Testis (tissue), 3 donors: ENCODE measurements around the gene SMIM7. TPM values are rescaled to one million over a fixed set of nuclear protein-coding genes. Genes with fewer than 3 reads are reported as not detected.

Experiments used
- DNase-seq: peaks from one replicate; pipeline ENCODE4 v3.0.0-alpha.2; 2019
- H3K27ac ChIP-seq, 2 donors: fragments of 200-600 bp; sonication (generic); one replicate each; pipeline ENCODE4 v1.5.1; 2019
- H3K27me3 ChIP-seq: fragments of 200-600 bp; sonication (generic); one replicate; pipeline ENCODE4 v1.5.1; 2019
- H3K36me3 ChIP-seq: fragments of 200-600 bp; sonication (generic); one replicate; pipeline ENCODE4 v1.5.1; 2017; ENCODE audit warnings: low read depth; ENCODE audit errors: missing control alignments
- H3K4me1 ChIP-seq: fragments of 200-600 bp; sonication (generic); one replicate; pipeline ENCODE4 v1.5.1; 2019
- H3K4me3 ChIP-seq, 2 donors: fragments of 200-600 bp; sonication (generic); one replicate each; pipeline ENCODE4 v1.5.1; 2017 to 2019
- H3K9me3 ChIP-seq: fragments of 200-600 bp; sonication (generic); one replicate; pipeline ENCODE4 v1.5.1; 2017
- POLR2A ChIP-seq: fragments of 450-650 bp; IDR thresholded peaks from one replicate; pipeline ENCODE4 v1.6.1; 2017; ENCODE audit warnings: antibody characterized with exemption, mild to moderate bottlenecking, moderate library complexity
- WGBS, 2 donors: methylation state at CpG; one replicate each; pipeline ENCODE4 v1.1.5; 2018; 5-methylcytosine and 5-hydroxymethylcytosine counted together
- intact Hi-C: fragments of 100-400 bp; cut with DNase I; formaldehyde crosslinking; loops from one replicate; pipeline ENCODE4 v1.15.1; 2023; ENCODE audit warnings: low total_unique reads
- polyA plus RNA-seq: library from polyadenylated mRNA; stranded (reverse); fragments of 350-450 nt; fragmentation: Illumina TruSeq; extraction: RNeasy Lipid Tissue Mini Kit (QIAGEN cat#74804); gene quantifications from one replicate; pipeline ENCODE4 v1.2.3, GENCODE V29; 2014; ENCODE audit warnings: low read depth, low replicate concordance; ENCODE audit not compliant: insufficient read depth
- total RNA-seq, 2 donors: library from RNA; depleted of rRNA; stranded (reverse); fragments of >200 nt; gene quantifications; one replicate each; pipeline ENCODE4 v1.2.3, GENCODE V29; 2016
- TF ChIP-seq, protein P1 (sequence below), 3 experiments: fragments of 450-650 bp in 2 of 3; fragments of 200-600 bp in 1 of 3; sonication (generic) in 1 of 3; IDR thresholded peaks; one replicate each; pipeline ENCODE4 v1.5.1; 2016 to 2019; ENCODE audit warnings: antibody characterized with exemption in 3 of 3, mild to moderate bottlenecking in 2 of 3, moderate library complexity in 1 of 3

The SMIM7 gene
- total and polyA plus RNA-seq, 3 donors from 2014 or later = 105 to 119 (median 115) TPM

DNA sequence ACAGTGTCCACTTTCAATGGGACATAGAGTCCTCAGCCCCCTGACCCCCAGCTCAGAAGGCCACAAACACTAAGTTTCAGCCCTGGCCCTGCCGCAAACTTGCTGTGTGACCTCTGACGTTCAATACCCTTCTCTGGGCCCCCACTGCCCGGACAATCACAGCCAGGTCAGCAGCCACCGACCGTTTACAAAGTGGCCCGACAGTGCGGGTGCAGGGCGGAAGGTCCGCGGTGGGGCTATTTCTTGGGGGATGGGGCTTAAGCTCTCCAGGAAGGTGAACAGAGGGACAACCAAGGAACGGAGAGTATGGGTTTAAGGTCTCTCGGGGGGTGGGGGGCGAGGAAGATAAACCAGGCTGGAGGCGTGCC, 496 bp downstream of the SMIM7 start:
- Histone ChIP-seq H3K9me3 (no peaks in the 10 kb centered on the region), H3K27me3 (no peaks in the 10 kb centered on the region), H3K27ac (peak overlapping the region; percentile 93 to 96), H3K36me3 (no peaks in the 10 kb centered on the region), H3K4me3 (peak overlapping the region; percentile 81 to 82), H3K4me1 (peaks cover 25% of the 10 kb centered on the region)
- no peak for DNase-seq
- intact Hi-C loops = no loop called here
- 0 to 2% methylated on average over 10 to 14 of the region's 14 CpGs for WGBS, 2 donors
- TF ChIP-seq, protein P1, sequence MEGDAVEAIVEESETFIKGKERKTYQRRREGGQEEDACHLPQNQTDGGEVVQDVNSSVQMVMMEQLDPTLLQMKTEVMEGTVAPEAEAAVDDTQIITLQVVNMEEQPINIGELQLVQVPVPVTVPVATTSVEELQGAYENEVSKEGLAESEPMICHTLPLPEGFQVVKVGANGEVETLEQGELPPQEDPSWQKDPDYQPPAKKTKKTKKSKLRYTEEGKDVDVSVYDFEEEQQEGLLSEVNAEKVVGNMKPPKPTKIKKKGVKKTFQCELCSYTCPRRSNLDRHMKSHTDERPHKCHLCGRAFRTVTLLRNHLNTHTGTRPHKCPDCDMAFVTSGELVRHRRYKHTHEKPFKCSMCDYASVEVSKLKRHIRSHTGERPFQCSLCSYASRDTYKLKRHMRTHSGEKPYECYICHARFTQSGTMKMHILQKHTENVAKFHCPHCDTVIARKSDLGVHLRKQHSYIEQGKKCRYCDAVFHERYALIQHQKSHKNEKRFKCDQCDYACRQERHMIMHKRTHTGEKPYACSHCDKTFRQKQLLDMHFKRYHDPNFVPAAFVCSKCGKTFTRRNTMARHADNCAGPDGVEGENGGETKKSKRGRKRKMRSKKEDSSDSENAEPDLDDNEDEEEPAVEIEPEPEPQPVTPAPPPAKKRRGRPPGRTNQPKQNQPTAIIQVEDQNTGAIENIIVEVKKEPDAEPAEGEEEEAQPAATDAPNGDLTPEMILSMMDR (IDR thresholded peaks at IDR 0.05) = no peak
- TF ChIP-seq POLR2A = no peak

DNA sequence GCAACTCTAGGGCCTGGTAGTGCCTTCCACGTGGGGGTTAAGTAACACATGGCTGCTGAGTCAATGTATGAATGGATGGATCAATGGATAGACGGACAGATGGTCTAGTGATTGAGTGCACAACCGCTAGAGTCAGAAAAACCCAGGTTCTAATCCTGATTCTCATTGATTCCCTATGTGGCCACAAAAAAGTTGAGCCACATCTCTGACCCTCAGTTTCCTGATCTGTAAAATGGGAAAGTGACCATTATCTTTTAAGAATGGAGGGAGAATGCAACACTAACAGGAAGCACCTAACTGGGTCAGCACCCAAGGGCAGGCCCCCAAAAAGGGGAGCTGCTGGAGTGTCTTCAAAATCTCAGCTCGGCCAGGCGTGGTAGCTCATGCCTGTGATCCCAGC, 2.6 kb downstream of the SMIM7 start:
- 85 to 88% methylated on average over 5 of the region's 5 CpGs for WGBS, 2 donors
- no peak overlapping the region for H3K4me3 ChIP-seq
- no peaks in the 10 kb centered on the region for H3K9me3 ChIP-seq
- H3K27ac ChIP-seq = no peak overlapping the region
- H3K27me3 ChIP-seq = no peaks in the 10 kb centered on the region
- intact Hi-C loops = no loop called here
- no peak for DNase-seq
- peaks cover 12% of the 10 kb centered on the region for H3K4me1 ChIP-seq
- no peaks in the 10 kb centered on the region for H3K36me3 ChIP-seq
- TF ChIP-seq, protein P1 (IDR thresholded peaks at IDR 0.05) = no peak
- TF ChIP-seq POLR2A = no peak

DNA sequence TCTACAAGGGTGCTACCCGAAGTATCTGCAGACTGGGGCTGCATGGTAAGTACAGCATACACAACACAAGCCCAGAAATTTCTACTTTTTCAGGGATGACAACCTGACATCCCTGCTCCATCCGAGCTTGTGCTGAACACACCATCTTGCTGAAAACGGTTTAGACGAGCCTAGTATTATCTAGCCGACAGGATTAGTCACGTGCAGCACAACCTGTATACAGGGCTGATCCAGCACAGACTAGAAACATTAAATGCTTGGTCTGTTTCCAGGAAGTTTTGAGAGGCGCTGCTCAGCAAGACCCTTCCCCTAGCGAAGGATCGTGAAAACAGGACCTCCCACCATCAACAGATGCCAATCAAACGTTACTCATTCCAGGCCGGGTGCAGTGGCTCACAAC, 4.2 kb downstream of the SMIM7 start:
- WGBS, 2 donors = 80 to 87% methylated on average over 11 of the region's 11 CpGs
- TF ChIP-seq, protein P1 (IDR thresholded peaks at IDR 0.05) = no peak
- no peak for TF ChIP-seq POLR2A

DNA sequence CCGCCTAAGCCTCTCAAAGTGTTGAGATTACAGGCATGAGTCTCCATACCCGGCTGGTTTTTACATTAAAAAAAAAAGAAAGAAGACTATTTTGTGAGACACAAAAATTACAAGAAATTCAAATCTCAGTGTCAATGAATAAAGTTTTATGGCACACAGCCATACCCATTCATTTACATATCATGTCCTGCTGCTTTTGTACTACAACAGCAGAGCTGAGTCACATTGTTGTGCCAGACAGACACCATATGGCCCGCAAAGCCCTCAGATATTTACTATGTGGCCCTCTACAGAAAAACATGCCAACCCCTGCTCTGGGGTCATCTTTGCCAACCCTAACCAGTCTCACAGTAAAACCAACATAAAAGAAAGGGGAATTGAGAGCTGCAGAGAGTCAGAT, 5.3 kb downstream of the SMIM7 start:
- no peak for DNase-seq
- no peak overlapping the region for H3K4me3 ChIP-seq
- peaks cover 9% of the 10 kb centered on the region for H3K4me1 ChIP-seq
- intact Hi-C loops = no loop called here
- no peaks in the 10 kb centered on the region for H3K36me3 ChIP-seq
- H3K9me3 ChIP-seq = no peaks in the 10 kb centered on the region
- WGBS, 2 donors = 86 to 94% methylated on average over 3 of the region's 3 CpGs
- H3K27ac ChIP-seq = no peak overlapping the region
- H3K27me3 ChIP-seq = no peaks in the 10 kb centered on the region
- no peak for TF ChIP-seq POLR2A
- TF ChIP-seq, protein P1 (IDR thresholded peaks at IDR 0.05) = no peak

More for the DNA sequence above, 4.2 kb downstream of the SMIM7 start:
- Histone ChIP-seq H3K27me3 (no peaks in the 10 kb centered on the region), H3K27ac (no peak overlapping the region), H3K4me3 (no peak overlapping the region), H3K4me1 (peaks cover 9% of the 10 kb centered on the region), H3K36me3 (no peaks in the 10 kb centered on the region), H3K9me3 (no peaks in the 10 kb centered on the region)
- DNase-seq = no peak
- intact Hi-C loops = no loop called here

DNA sequence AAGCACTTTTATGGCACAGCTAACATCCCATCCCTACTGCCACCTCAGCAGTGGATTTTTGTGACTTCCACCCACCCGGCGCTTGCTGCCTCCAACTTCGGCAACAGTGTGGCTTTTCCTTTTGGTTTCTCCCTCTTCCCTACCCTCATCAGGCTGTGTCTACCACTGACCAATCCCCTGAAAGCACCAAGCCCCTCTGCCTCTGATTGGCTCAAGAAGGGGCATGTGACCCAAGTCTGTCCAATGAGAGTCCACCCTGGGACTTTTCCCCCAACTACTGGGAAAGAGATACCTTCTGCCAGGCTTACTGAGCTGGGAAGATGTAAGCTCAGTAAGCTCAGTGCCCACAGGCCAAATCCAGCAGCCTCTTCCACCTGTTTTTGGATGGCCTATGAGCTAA, 5.8 kb downstream of the SMIM7 start:
- DNase-seq = peak; percentile 56
- Histone ChIP-seq H3K9me3 (no peaks in the 10 kb centered on the region), H3K27ac (no peak overlapping the region), H3K4me1 (peaks cover 9% of the 10 kb centered on the region), H3K36me3 (no peaks in the 10 kb centered on the region), H3K4me3 (no peak overlapping the region), H3K27me3 (no peaks in the 10 kb centered on the region)
- WGBS, 2 donors = 78 to 86% methylated on average over 3 of the region's 3 CpGs
- no peak for TF ChIP-seq POLR2A
- TF ChIP-seq, protein P1 (IDR thresholded peaks at IDR 0.05) = no peak
- intact Hi-C loops = no loop called here
